Measurements from ENCODE around the gene NRG3.

Gene NRG3

GRCh38 chr10:82288461-82288881 lies 413.5 kb downstream of the NRG3 start:
- ChIA-PET POLR2A (no interaction called here), CTCF (no interaction called here)
- no peak for DNase-seq (ENCODE audit: extremely low spot score)
- no peak for TF ChIP-seq CTCF (IDR thresholded peaks at IDR 0.05; ENCODE audit: control extremely low read depth, extremely low read depth, low read depth, missing control alignments)

- CTCF ChIA-PET, result no interaction called here
- POLR2A ChIA-PET, result no interaction called here
- no peak for DNase-seq (ENCODE audit: extremely low spot score)
- TF ChIP-seq CTCF (IDR thresholded peaks at IDR 0.05; ENCODE audit: control extremely low read depth, extremely low read depth, low read depth, missing control alignments), result no peak
Observed at GRCh38 chr10:82289945-82290344, 415.0 kb downstream of the NRG3 start.

- CTCF ChIA-PET, result interaction anchor here (1.2 kb wide), 1 partner anchor 11 kb away, joined by 4 read pairs; no protein-coding TSS in a partner anchor
- DNase-seq (ENCODE audit: extremely low spot score), result no peak
- TF ChIP-seq CTCF (IDR thresholded peaks at IDR 0.05; ENCODE audit: control extremely low read depth, extremely low read depth, low read depth, missing control alignments), result no peak
- POLR2A ChIA-PET, result no interaction called here
Observed at GRCh38 chr10:82294874-82295378, 419.9 kb downstream of the NRG3 start.

GRCh38 chr10:82308641-82309040 lies 433.6 kb downstream of the NRG3 start:
- no peak for TF ChIP-seq CTCF (IDR thresholded peaks at IDR 0.05; ENCODE audit: control extremely low read depth, extremely low read depth, low read depth, missing control alignments)
- ChIA-PET CTCF (no interaction called here), POLR2A (no interaction called here)

GRCh38 chr10:82310839-82311238 lies 435.8 kb downstream of the NRG3 start:
- CTCF ChIA-PET, result no interaction called here
- POLR2A ChIA-PET, result no interaction called here
- no peak for TF ChIP-seq CTCF (IDR thresholded peaks at IDR 0.05; ENCODE audit: control extremely low read depth, extremely low read depth, low read depth, missing control alignments)
- DNase-seq (ENCODE audit: extremely low spot score), result no peak

More at GRCh38 chr10:82308641-82309040, 433.6 kb downstream of the NRG3 start:
- DNase-seq (ENCODE audit: extremely low spot score), result no peak

- ChIA-PET CTCF (no interaction called here), POLR2A (no interaction called here)
- no peak for TF ChIP-seq CTCF (IDR thresholded peaks at IDR 0.05; ENCODE audit: control extremely low read depth, extremely low read depth, low read depth, missing control alignments)
- no peak for DNase-seq (ENCODE audit: extremely low spot score)
Observed at GRCh38 chr10:82313401-82313800, 438.4 kb downstream of the NRG3 start.

GRCh38 chr10:82318534-82318933 lies 443.5 kb downstream of the NRG3 start:
- DNase-seq (ENCODE audit: extremely low spot score), result no peak
- CTCF ChIA-PET, result interaction anchor here (1.0 kb wide), 2 partner anchors 13 kb away, joined by 3 read pairs; no protein-coding TSS in a partner anchor
- POLR2A ChIA-PET, result no interaction called here
- TF ChIP-seq CTCF (IDR thresholded peaks at IDR 0.05; ENCODE audit: control extremely low read depth, extremely low read depth, low read depth, missing control alignments), result no peak

Data from GM10248 (cell line).